GM18907 (cell line): Measurements from ENCODE around the gene C7orf57.
"Not testable (repeated sequence)": the region's sequence is repeated elsewhere in the genome, so short reads cannot be mapped to it uniquely, and the experiment has no call there.

Experiments
- ATAC-seq: cut with Tn5 transposase; IDR thresholded peaks from one replicate; pipeline ENCODE4 v1.9.1; 2021; ENCODE audit warnings: mild to moderate bottlenecking, moderate library complexity; ENCODE audit not compliant: unreplicated experiment

Gene C7orf57

DNA sequence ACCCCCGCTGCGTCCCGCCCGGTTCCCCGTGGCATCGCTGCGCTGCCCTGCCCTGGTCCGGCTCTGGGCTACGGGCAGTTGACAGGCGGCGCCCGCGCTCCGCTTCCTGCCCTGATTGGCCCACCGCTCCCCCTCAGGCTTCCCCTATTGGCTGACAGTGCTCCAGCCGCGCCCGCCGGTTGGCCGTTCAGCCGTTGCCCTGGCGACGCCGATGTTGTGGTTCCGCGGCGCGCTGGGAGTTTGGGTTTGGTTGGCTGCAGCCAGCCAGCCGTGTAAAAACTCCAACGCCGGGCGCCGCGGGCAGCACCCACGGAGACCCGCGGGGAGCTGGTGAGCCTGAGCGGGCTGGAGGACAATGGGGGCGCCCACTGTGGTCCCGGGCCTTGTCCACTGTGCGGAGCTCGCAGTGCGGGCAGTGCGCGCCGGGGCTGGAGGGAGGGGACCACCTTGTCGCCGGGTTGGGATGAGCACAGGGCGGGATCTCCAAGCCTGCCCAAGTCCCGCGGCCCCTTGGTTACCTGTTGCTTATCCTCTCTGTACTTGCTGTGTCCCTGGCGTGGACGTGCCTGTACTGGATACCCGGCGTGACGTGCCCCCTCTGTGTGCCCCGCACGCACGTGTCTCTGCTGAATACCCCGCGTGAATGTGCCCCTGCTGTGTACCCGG is at the start of gene C7orf57:
C7orf57 (plus strand) TSS at position 243 of the 666 bp plus-strand sequence. CDS start 766 bp downstream, outside the sequence.
- peak; percentile 100 for ATAC-seq

DNA sequence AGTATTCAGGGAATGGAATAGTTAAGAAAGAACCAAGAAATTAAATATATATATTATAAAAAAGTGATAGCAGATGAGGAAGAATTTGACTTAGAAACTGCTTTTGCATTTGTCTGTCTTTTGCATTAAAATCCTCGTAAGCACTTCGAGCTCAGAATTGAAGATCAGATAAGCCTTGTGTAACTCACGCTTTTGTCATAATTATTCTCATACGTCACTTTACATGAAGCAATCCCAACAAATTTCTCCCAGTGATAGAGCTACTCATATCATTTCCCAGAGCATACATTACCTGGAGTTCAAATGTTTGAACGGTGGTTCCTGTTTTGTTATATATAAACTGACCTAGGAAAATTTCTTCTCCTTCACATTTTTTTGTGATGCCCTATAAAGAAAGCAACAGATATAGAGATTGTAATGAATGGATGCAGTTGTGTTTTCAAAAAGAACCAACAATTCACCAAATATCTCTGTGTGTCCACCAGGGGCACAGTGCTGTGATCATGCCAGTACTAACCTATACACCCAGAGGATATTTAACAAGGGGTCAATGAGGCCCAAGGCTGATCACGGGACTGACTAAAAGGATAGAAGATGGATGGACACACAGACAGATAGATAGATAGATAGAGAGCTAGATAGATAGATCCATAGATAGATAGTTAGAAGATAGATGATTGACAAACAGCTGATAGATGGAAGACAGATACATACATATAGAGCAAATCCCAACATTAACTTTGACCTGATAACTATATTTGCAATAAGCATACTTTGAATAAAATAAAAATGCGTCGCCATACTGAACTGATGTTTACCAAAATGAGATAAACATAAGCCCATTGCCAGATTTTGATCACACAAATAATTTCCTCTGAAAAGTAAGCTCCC is 46.6 kb upstream of the C7orf57 start:
- no peak for ATAC-seq

DNA sequence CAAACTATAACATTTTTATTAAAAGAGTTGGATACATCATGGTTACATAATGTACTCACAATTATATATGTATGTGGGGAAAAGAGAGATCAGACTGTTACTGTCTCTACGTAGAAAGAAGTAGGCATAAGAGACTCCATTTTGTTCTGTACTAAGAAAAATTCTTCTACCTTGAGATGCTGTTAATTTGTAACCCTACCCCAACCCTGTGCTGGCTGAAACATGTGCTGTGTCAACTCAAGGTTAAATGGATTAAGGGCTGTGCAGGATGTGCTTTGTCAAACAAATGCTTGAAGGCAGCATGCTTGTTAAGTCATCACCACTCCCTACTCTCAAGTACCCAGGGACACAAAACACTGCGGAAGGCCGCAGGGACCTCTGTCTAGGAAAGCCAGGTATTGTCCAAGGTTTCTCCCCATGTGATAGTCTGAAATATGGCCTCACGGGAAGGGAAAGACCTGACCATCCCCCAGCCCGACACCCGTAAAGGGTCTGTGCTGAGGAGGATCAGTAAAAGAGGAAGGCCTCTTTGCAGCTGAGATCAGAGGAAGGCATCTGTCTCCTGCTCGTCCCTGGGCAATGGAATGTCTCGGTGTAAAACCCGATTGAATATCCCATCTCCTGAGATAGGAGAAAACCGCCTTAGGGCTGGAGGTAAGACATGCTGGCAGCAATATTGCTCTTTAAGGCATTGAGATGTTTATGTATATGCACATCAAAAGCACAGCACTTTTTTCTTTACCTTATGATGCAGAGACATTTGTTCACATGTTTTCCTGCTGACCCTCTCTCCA is 45.5 kb upstream of the C7orf57 start:
- ATAC-seq: not testable (repeated sequence)

DNA sequence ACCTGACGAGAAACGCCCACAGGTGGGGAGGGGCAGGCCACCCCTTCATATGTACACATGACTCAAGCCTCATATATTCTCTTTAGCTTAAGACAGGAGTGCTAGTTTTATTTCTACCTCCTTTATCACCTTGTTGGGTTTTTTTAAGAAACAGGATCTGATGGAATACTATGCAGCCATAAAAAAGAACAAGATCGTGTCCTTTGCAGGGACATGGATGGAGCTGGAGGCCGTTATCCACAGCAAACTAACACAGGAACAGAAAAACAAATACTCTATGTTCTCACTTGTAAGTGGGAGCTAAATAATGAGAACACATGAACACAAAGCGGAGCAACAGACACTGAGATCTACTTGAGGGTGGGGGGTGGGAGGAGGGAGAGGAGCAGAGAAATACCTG is 44.8 kb upstream of the C7orf57 start:
- no peak for ATAC-seq

DNA sequence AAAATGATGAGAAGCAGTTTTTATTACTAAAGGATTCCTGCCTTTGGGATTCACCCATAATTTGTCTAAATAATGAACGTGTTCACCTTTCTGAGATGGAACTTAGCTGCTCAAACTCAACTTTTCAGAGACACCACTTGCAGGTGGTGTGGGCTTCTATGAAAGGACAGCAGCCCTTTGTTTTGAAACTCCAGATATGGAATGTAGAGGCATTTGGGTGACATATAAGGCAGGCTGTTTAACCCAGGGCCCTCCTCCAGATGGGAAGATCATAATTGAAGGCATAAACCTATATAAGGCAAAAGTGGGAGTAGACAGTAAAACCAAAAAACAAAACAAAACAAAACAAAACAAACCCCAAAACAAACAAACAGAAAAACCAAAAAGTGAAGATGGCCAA is 44.1 kb upstream of the C7orf57 start:
- ATAC-seq: no peak

DNA sequence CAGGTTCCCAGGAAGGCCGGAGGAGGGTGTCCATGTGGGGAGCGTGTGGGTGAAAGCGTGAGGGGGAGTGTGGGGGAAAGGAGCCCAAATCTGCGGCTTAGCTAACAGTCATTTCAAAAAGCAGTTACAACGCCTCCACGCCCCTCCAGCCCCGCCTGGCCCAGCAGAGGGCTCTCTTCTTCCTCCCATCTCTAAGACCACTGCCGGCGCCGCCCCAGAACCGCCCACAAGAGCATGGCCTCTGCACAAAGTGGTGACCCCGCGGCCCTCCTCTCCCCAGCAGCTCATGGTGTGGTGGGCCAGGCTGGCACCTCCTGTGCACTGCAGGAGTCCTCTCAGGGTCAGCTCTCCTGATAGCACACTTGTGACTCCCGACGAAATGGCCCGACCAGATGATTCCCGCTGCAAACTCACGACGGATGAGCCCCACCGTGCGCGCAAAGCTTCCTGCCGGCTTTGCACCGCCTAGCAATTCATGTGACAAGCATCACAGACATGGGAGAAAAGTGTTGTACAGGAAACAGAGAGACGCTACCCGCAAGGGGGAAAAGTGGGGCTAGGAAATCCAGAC is 43.5 kb upstream of the C7orf57 start:
- peak; percentile 99 for ATAC-seq

DNA sequence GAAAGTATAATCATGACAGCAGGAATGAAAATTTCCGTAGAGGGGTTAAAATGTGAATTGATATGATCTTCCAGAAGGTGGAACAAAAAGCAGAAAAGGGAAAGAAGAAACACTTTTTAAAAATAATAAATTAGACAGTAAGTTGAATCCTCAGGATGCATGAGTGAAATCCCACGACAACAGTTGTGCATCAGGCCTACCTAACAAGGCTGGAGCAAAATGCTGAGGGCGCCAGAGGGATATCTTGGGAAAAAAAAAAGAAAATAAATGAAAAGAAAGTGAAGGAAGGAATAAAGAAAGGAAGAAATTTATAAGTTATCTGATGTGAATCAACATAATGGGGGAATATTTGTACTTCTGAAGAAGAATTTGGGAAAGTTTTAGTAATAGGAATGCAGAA is 42.9 kb upstream of the C7orf57 start:
- ATAC-seq: no peak

DNA sequence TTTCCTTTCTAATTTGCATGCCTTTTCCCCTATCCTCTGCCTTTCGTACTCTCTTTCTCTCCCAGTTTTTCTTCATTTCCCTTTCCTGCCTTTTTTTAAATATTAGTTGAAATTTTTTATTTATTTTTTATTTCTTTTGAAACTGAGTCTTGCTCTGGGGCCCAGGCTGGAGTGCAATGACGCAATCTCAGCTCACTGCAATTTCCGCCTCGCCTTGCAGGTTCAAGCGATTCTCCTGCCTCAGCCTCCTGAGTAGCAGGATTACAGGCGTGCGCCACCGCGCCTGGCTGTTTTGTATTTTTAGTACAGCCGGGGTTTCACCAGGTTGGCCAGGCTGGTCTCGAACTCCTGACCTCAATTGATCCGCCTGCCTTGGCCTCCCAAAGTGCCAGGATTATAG is 35.9 kb upstream of the C7orf57 start:
- ATAC-seq: no peak

DNA sequence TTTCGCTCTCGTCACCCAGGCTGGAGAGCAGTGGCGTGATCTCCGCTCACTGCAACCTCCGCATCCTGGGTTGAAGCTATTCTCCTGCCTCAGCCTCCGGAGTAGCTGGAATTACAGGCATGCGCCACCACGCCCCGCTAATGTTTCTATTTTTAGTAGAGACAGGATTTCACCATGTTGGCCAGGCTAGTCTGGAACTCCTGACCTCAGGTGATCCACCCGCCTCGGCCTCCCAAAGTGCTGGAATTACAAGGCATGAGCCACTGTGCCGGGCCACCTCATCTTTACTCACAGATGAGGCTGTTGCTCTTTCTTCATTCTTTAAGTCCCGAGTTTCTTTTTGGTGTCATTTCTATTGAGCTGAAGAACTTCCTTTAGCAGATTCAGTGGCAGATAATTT is 35.2 kb upstream of the C7orf57 start:
- not testable (repeated sequence) for ATAC-seq

DNA sequence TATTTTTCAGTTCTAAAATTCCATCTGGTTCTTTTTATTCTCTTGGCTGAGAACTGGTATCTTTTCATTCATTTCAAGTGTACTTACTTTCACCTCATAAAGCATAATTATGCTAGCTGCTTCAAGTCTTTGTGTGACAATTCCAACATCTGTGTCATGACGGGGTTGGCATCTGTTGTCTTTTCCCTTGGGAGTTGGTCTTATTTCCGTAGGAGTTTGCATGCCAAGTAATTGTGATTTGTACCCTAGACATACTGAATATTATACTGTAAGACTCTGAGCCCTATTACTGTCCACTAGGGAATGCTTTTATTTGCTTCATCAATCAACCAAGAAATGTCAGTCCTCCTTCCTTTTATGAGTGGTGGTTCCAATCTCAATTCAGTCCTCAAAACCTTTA is 31.3 kb upstream of the C7orf57 start:
- ATAC-seq: no peak

DNA sequence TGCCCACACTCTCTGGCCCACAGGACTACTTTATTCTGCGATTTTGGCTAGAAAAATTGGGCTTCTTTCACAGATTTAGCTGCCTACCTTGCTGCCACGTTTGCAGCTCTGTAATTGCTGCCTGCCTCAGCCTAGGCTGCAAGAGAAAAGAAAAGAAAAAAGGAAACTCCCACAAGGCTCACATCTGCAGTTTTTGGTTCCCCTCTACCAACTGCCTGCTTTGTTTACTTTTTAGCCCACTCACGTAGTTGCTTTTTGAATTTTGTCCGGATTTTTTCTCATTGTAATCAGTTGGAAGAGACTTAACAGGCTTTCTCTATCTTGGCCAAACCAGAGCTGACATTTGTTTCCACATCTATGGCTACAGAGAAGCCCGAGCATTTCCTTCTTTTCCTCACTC is 30.7 kb upstream of the C7orf57 start:
- ATAC-seq: no peak

DNA sequence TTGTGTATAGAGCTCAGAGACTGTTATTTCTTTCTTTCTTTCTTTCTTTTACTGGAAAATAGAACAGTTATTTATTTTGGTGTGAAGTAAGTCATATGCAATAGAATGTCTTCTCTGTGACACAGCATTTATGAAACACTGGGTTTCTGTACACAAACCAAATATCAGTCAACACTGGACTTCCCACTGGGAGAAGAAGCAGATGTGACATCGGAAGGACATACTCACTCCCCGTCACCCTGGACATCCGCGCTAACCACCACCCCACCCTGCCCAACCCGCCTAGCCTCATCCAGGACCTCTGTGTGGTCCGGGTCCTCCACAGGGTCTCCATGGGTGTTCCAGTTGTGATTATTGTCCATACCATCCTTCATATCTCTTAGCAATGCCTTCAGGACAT is 28.5 kb upstream of the C7orf57 start:
- ATAC-seq: no peak

DNA sequence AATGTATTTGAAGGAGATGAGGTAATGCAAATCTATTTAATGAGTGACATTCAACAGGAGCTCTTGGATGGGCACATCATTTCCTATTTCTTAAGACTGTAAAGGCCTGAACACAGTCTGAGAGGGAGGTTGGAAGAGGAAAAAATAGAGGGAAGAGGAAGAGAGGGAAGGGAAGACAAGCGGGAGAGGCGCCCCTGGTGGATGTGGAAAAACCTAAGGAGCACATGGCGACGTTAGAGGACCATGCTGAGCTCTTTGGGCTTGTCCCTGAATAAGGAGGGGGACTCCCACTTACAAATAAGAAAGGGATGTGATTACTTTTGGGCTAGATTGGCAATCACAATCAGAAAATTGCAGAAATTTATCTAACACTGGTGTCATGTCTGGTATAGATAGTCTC is 26.1 kb upstream of the C7orf57 start:
- ATAC-seq: no peak

DNA sequence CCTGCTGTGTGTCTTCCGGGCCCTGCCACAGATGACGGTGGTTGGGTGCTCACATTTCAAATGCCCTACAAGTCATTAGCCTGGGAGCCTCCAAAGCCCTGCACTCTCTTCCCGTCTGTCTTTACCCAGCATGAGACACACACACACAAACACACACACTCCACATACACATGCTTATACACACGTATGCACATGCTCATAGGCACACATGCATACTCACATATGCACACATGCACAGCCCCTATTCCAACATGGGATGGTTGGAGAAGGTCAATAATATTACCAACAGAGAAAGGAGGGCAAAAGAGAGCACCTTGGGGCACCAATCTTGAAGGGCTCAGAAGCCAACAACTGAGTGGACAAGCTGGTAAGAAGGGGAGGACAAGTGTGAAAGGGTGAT is 25.4 kb upstream of the C7orf57 start:
- no peak for ATAC-seq

DNA sequence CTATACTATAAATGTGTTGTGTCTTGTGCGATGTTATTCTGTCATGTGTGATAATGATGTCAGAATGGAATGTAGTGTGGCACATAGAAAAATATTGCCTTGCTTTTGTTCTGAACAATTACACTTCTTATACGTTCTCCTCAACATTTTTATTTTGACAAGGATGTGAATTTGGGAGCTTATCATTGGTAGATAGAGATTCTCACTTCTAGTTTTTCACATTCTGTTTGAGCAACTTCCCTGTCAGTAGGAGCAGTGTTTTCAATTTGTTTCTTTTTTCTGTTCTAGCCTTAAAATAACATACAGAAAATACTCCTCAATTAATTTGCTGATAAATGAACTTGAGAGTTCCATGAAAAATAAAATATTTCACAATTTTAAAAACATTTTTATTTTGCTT is 24.0 kb upstream of the C7orf57 start:
- no peak for ATAC-seq

DNA sequence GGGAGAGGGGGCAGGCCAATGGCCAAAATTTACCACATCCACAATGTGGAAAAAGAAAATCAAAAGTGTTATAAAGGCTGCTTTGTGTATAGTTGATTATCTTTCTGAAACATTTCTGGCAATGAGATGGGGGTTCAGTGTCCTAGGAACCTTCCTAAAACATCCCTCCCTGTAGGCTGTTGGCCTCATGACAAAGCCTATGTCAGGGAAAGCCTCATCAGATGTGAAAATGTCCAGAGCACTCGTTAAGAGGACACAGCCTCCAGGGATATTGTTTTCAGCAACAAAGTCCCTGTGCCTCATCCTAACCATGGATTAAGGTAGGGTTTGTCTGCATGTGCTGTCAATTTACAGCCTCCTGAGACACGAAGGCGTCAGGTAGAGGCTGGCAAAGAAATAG is 23.4 kb upstream of the C7orf57 start:
- ATAC-seq: no peak

DNA sequence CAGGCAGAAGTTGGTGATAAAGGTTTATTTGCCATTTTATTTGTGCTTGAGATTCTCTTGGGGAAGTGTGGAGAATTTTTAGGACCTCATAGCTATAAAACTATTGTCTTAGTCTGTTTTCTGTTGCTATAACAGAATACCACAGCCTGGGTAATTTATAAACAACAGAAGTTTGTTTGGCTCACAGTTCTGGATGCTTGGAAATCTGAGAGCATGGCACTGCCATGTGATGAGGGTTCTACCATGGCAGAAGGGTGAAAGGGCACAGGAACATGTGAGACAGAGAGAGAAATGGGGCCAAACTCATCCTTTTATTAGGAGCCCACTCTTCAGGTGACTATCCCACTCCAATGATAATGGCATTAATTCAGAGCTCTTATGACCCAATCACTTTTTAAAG is 18.7 kb upstream of the C7orf57 start:
- ATAC-seq: no peak

DNA sequence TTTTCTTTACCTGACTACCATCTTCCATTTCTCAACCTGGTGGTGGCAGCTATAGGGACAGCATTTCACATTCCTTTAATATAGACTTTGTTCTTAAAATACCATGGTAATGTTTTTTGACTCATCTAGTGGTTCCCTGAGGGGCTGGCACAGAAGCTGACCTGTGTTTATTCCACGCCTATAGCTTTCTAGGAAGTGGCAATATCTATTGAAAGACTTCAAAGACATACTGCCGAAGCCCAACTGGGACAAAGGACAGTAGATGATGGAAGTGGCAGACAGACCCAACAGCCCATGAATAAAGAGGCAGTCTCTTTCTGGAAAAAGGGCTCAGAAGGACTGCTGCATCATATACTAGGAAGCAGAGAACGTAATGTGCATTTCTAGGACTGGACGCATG is 17.7 kb upstream of the C7orf57 start:
- no peak for ATAC-seq

DNA sequence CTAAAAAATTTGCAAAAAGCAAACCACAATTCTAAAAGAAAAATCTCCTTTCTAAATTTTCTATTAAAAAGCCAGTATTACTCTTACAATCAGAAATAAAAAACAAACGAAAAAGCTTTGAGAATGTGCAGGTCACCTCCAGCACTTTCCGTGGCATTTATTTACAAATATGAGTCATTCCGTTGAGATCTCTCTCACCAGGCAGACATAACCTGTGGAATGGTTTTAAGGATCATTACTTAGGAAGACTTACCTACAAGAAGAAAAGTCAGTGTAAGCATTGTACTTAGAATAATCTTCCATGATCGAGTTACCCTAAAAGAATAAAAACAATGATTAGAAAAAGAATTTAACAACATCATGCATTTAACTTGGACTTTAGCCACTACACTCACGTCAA is 9.7 kb upstream of the C7orf57 start:
- no peak for ATAC-seq

DNA sequence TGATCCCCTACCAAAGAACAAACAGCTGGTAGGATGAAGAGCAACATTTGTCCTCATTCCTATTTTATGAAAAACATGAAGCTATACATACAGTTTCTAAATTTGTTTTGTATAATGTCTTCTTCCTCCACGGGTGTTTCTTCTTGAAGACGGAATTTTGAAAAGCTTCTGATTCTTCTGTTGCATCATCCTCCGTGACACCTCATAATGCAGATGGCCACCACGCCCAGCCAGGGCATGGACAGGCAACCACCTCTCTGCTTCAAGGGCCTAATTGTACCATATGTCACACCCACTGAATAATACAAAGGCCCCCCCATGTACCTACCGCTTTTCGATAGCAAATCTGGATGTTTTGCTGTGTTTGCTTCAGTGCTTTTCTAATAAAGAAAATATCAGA is 6.4 kb upstream of the C7orf57 start, which contains the start of gene SUN3:
SUN3 (minus strand) TSS at position 170 of the 400 bp plus-strand sequence; CDS start at position 1, 169 bp downstream.
- ATAC-seq: no peak

DNA sequence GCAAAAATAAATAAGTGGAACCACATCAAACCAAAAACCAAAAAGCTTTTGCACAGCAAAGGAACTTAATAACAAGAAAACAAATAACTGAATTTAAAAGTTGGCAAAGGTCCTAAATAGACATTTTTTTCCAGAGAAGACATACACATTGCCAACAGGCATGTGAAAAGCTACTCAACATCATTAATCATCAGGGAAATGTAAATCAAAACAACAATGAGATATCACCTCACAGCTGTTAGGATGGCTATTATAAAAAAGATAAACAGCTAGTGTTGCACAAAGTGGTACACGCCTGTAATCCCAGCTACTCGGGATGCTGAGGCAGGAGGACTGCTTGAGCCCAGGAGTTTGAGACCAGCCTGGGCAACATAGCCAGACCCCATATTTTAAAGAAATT is 4.2 kb upstream of the C7orf57 start:
- ATAC-seq: no peak
